Retina (tissue), 1 donor: ENCODE data around the gene SLC9A5.

Experiments
- DNase-seq: peaks from one replicate; pipeline ENCODE4 v3.0.0-alpha.2; 2016

The SLC9A5 gene

GRCh38 chr16:67216612-67217490 lies 31.9 kb upstream of the SLC9A5 start:
- DNase-seq = no peak

GRCh38 chr16:67223992-67224391 lies 24.8 kb upstream of the SLC9A5 start:
- DNase-seq = no peak

GRCh38 chr16:67226295-67226803 lies 22.4 kb upstream of the SLC9A5 start:
- DNase-seq = no peak

- peak; percentile 99 for DNase-seq
Measured at GRCh38 chr16:67226804-67227566, 21.8 kb upstream of the SLC9A5 start, which contains the start of gene TMEM208. TSS of gene TMEM208 (plus strand) at chr16:67227130. CDS start at chr16:67227219, 89 bp downstream.

GRCh38 chr16:67227567-67227921 lies 21.2 kb upstream of the SLC9A5 start:
- no peak for DNase-seq

GRCh38 chr16:67228034-67228785 lies 20.6 kb upstream of the SLC9A5 start:
- no peak for DNase-seq

- DNase-seq = no peak
Measured at GRCh38 chr16:67228905-67229304, 19.9 kb upstream of the SLC9A5 start.

- no peak for DNase-seq
Measured at GRCh38 chr16:67229906-67230808, 18.6 kb upstream of the SLC9A5 start.

GRCh38 chr16:67230809-67231660 lies 17.7 kb upstream of the SLC9A5 start:
- no peak for DNase-seq

GRCh38 chr16:67233596-67233995 lies 15.2 kb upstream of the SLC9A5 start:
- DNase-seq = no peak

- no peak for DNase-seq
Measured at GRCh38 chr16:67234180-67234597, 14.6 kb upstream of the SLC9A5 start.

- DNase-seq = no peak
Measured at GRCh38 chr16:67235816-67236562, 12.8 kb upstream of the SLC9A5 start.

GRCh38 chr16:67236563-67237395 lies 12.0 kb upstream of the SLC9A5 start:
- no peak for DNase-seq

GRCh38 chr16:67237396-67238277 lies 11.1 kb upstream of the SLC9A5 start:
- DNase-seq = no peak

- no peak for DNase-seq
Measured at GRCh38 chr16:67238278-67238575, 10.6 kb upstream of the SLC9A5 start.

GRCh38 chr16:67238806-67239470 lies 9.8 kb upstream of the SLC9A5 start:
- no peak for DNase-seq

GRCh38 chr16:67240506-67240905 lies 8.3 kb upstream of the SLC9A5 start:
- DNase-seq = no peak
